GM12878 (cell line): ENCODE data around the gene FIBCD1. TPM values are rescaled to one million over a fixed set of nuclear protein-coding genes. Genes with fewer than 3 reads are reported as not detected.

ENCODE experiments used
- ATAC-seq: fragments of 200-7000 bp; cut with Tn5 transposase; 3 replicates; pipeline ENCODE4 v1.9.1; 2020; ENCODE audit warnings: mild to moderate bottlenecking, moderate library complexity
- BruUV-seq: library from RNA; stranded (reverse); fragments of 400-500 nt; replicated peaks from 2 replicates; lab custom pipeline; 2021; lab: Mats Ljungman, UMichigan
- CTCF ChIA-PET: fragments of 300-600 bp; sonication (Branson Sonifier 250); formaldehyde crosslinking; extraction: SDS; loops from one replicate; lab custom pipeline; 2021; ENCODE audit warnings: inconsistent platforms; lab: Yijun Ruan, JAX
- POLR2A ChIA-PET: fragments of 350-600 bp; formaldehyde crosslinking; extraction: SDS; loops from one replicate; lab custom pipeline; 2021; ENCODE audit warnings: inconsistent platforms; lab: Charles Lee
- RAD21 ChIA-PET: fragments of 300-600 bp; sonication (Branson Sonifier 250); formaldehyde crosslinking; loops from one replicate; lab custom pipeline; 2023; ENCODE audit warnings: antibody characterized with exemption; ENCODE audit not compliant: unreplicated experiment; lab: Charles Lee
- SMC1A ChIA-PET: fragments of 300-600 bp; sonication (Branson Sonifier 250); formaldehyde crosslinking; loops from one replicate; lab custom pipeline; 2023; ENCODE audit not compliant: unreplicated experiment, uncharacterized antibody; lab: Charles Lee
- DNase-seq: peaks from one replicate; pipeline ENCODE4 v3.0.0-alpha.2; 2011; ENCODE audit warnings: low read depth, low spot score
- FAIRE-seq: peaks from 3 replicates; lab custom pipeline; 2011; peaks lifted over from hg19 to GRCh38; lab: Jason Lieb, UNC
- H2AFZ ChIP-seq: 2 replicates; pipeline ENCODE4 v1.6.0; 2011; ENCODE audit warnings: low read depth, low read length, control low read depth; ENCODE audit not compliant: control insufficient read depth
- H3K27ac ChIP-seq: 2 replicates; pipeline ENCODE4 v1.5.1; 2011; ENCODE audit warnings: control low read depth; ENCODE audit not compliant: control insufficient read depth, insufficient read depth
- H3K27me3 ChIP-seq, 2 experiments: replicated peaks in 1 of 2; 2 replicates each; pipeline versions ENCODE4 v1.6.0 to v1.6.1; 2011; ENCODE audit warnings: low read length in 1 of 2; ENCODE audit not compliant: control insufficient read depth in 2 of 2, insufficient read depth in 2 of 2
- H3K36me3 ChIP-seq, 2 experiments: 2 replicates each; pipeline ENCODE4 v1.5.1; 2011; ENCODE audit warnings: low read length in 1 of 2; ENCODE audit not compliant: control insufficient read depth in 2 of 2, insufficient read depth in 2 of 2
- H3K4me1 ChIP-seq: 2 replicates; pipeline ENCODE4 v1.6.1; 2011; ENCODE audit warnings: mild to moderate bottlenecking, low read length, moderate library complexity, mixed read lengths; ENCODE audit not compliant: control insufficient read depth, insufficient read depth
- H3K4me2 ChIP-seq: 2 replicates; pipeline ENCODE4 v1.6.0; 2011; ENCODE audit warnings: control low read depth; ENCODE audit not compliant: control insufficient read depth, insufficient read depth
- H3K4me3 ChIP-seq: fragments of 200-600 bp; sonication (generic); 2 replicates; pipeline ENCODE4 v1.5.1; 2016
- H3K79me2 ChIP-seq: 2 replicates; pipeline ENCODE4 v1.6.0; 2011; ENCODE audit warnings: low read length; ENCODE audit not compliant: control insufficient read depth, insufficient read depth
- H3K9ac ChIP-seq: 2 replicates; pipeline ENCODE4 v1.8.0; 2011; ENCODE audit warnings: low read length, control low read depth, mixed read lengths; ENCODE audit not compliant: control insufficient read depth, insufficient read depth
- H3K9me3 ChIP-seq: replicated peaks from 3 replicates; pipeline ENCODE4 v1.5.1; 2011; ENCODE audit warnings: mild to moderate bottlenecking, low read length; ENCODE audit not compliant: control insufficient read depth, insufficient read depth
- H4K20me1 ChIP-seq: 2 replicates; pipeline ENCODE4 v1.6.0; 2011; ENCODE audit not compliant: control insufficient read depth, insufficient read depth
- CHD1 ChIP-seq: IDR thresholded peaks from 2 replicates; pipeline ENCODE4 v1.6.1; 2012; ENCODE audit warnings: low read depth, low read length, improper control_type of control experiment
- EGR1 ChIP-seq, 2 experiments: IDR thresholded peaks; 1 replicate in 1 of 2; 2 replicates in 1 of 2; pipeline ENCODE4 v1.6.1; 2011 to 2012; ENCODE audit warnings: low read depth in 2 of 2, low read length in 2 of 2, borderline replicate concordance in 1 of 2, mild to moderate bottlenecking in 1 of 2, moderate library complexity in 1 of 2
- SMC3 ChIP-seq: IDR thresholded peaks from 2 replicates; pipeline ENCODE4 v1.6.1; 2011; ENCODE audit warnings: low read length, improper control_type of control experiment, borderline replicate concordance
- ZNF207 ChIP-seq: fragments of 450-650 bp; IDR thresholded peaks from 2 replicates; pipeline ENCODE4 v1.6.1; 2014; ENCODE audit warnings: antibody characterized with exemption, mild to moderate bottlenecking, borderline replicate concordance
- ZNF384 ChIP-seq: IDR thresholded peaks from 2 replicates; pipeline ENCODE4 v1.6.1; 2012; ENCODE audit warnings: low read depth, mild to moderate bottlenecking, low read length, improper control_type of control experiment, borderline replicate concordance
- WGBS: methylation state at CpG from one replicate; pipeline ENCODE4 v1.1.6; 2016; ENCODE audit warnings: low lambda C conversion rate; ENCODE audit not compliant: insufficient replicate concordance, insufficient coverage; ENCODE audit errors: missing lambda C conversion rate; 5-methylcytosine and 5-hydroxymethylcytosine counted together
- in situ Hi-C: fragments of 300-500 bp; cut with MboI; formaldehyde crosslinking; loops from 9 replicates; pipeline ENCODE4 v1.14.3; 2018; ENCODE audit warnings: mixed read lengths
- intact Hi-C: fragments of 100-400 bp; cut with micrococcal nuclease; formaldehyde crosslinking; loops from one replicate; pipeline ENCODE4 v1.14.2; 2022; ENCODE audit not compliant: unreplicated experiment
- polyA plus RNA-seq, 11 experiments: library from polyadenylated mRNA; depleted of rRNA in 4 of 11; unstranded in 6 of 11; stranded (reverse) in 5 of 11; fragments of >200 nt; fragmentation: Nextera tagmentation in 4 of 11; fragmentation: Illumina TruSeq in 1 of 11; extraction: Ambion mirVana in 4 of 11; extraction: Trizol in 1 of 11; gene quantifications; 1 replicate in 1 of 11; 2 replicates in 10 of 11; pipeline versions ENCODE4 v1.2.1 to v1.2.3, GENCODE V29; 2011 to 2016; ENCODE audit warnings: inconsistent platforms in 2 of 11, missing spikeins in 2 of 11, low read depth in 1 of 11
- total RNA-seq, 4 experiments: library from RNA; depleted of rRNA in 3 of 4; stranded (reverse); fragments of >200 nt in 3 of 4; fragmentation: Illumina TruSeq in 1 of 4; extraction: Trizol in 1 of 4; gene quantifications; 2 replicates each; pipeline versions ENCODE4 v1.2.1 to v1.2.3, GENCODE V29; 2013 to 2021
- TF ChIP-seq, protein P1 (sequence below): IDR thresholded peaks from 2 replicates; pipeline ENCODE4 v1.6.1; 2011; ENCODE audit warnings: borderline replicate concordance, low read depth, mild to moderate bottlenecking, moderate library complexity, low read length; ENCODE audit not compliant: insufficient read depth, poor library complexity, severe bottlenecking
- TF ChIP-seq, protein P2 (sequence below): fragments of 450-650 bp; IDR thresholded peaks from 2 replicates; pipeline ENCODE4 v1.6.1; 2016; ENCODE audit warnings: mild to moderate bottlenecking

Gene FIBCD1
- total and polyA plus RNA-seq, 10 of the 15 experiments (the other 5 are each of a cell fraction or from before 2014, with no cell fraction given), result 0.04 to 0.95 (median 0.25) TPM; not detected in 6

DNA sequence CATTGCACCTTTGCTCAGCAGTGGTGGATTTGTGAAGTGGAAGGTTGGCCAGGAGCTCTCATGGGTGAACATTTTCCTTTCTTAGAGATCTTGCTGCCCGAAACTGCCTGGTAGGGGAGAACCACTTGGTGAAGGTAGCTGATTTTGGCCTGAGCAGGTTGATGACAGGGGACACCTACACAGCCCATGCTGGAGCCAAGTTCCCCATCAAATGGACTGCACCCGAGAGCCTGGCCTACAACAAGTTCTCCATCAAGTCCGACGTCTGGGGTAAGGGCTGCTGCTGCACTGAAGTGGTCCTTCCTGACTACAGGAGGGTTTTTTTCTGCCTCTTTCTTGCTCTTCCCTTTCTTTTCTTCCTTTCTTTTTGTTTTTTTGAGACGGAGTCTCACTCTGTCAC is 64.3 kb downstream of the FIBCD1 start (continued):
- TF ChIP-seq EGR1 (IDR thresholded peaks at IDR 0.05; ENCODE audit: borderline replicate concordance in 1 of 2, low read depth in 2 of 2, low read length in 2 of 2), result no peak
- TF ChIP-seq SMC3, result no peak
- TF ChIP-seq ZNF384, result no peak

DNA sequence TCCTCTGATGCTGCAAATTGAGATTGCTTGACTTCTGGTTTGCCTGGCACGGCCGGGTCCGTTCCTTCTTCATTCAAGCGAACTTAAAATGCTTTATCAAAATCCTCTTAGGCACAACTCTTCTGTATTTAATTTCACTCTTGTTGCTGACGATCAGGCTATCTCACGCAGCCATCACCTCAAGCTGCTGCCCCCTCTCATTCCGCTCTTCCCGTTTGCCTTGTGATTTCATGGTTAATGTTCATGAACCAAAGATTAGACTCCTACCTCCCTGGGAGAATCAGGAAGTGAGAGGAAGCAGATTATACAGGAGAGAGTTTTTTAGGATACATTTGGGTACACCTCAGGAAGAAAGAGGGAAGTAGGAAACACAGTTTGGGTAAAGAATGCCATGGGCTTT is 65.1 kb downstream of the FIBCD1 start:
- BruUV-seq, result no TSS peak
- 97% methylated on average over 8 of the region's 8 CpGs for WGBS
- no peak overlapping the region for H3K27ac ChIP-seq
- DNase-seq (no peak), ATAC-seq (no peak), FAIRE-seq (no peak)
- TF ChIP-seq, protein P1, sequence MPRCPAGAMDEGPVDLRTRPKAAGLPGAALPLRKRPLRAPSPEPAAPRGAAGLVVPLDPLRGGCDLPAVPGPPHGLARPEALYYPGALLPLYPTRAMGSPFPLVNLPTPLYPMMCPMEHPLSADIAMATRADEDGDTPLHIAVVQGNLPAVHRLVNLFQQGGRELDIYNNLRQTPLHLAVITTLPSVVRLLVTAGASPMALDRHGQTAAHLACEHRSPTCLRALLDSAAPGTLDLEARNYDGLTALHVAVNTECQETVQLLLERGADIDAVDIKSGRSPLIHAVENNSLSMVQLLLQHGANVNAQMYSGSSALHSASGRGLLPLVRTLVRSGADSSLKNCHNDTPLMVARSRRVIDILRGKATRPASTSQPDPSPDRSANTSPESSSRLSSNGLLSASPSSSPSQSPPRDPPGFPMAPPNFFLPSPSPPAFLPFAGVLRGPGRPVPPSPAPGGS, result no peak
- TF ChIP-seq, protein P2, sequence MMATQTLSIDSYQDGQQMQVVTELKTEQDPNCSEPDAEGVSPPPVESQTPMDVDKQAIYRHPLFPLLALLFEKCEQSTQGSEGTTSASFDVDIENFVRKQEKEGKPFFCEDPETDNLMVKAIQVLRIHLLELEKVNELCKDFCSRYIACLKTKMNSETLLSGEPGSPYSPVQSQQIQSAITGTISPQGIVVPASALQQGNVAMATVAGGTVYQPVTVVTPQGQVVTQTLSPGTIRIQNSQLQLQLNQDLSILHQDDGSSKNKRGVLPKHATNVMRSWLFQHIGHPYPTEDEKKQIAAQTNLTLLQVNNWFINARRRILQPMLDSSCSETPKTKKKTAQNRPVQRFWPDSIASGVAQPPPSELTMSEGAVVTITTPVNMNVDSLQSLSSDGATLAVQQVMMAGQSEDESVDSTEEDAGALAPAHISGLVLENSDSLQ, result no peak
- TF ChIP-seq CHD1, result no peak
- no peak for TF ChIP-seq ZNF207
- CTCF ChIA-PET, result no interaction called here
- H2AFZ ChIP-seq, result no peak overlapping the region
- intact Hi-C loops (no loop called here), in situ Hi-C loops (loop anchor here (5.0 kb wide), 1 partner anchor 168 kb away; no protein-coding TSS in a partner anchor)
- H3K9ac ChIP-seq, result no peak overlapping the region
- no peaks in the 10 kb centered on the region for H3K27me3 ChIP-seq
- RAD21 ChIA-PET, result no interaction called here
- H4K20me1 ChIP-seq, result peaks cover 3% of the 10 kb centered on the region; the same call in 1 of the 2 replicates
- no peaks in the 10 kb centered on the region for H3K9me3 ChIP-seq
- SMC1A ChIA-PET, result no interaction called here
- POLR2A ChIA-PET, result no interaction called here
- peaks cover 22 to 23% of the 10 kb centered on the region in 2 experiments for H3K36me3 ChIP-seq
- H3K4me3 ChIP-seq, result no peak overlapping the region
- no peak overlapping the region for H3K4me2 ChIP-seq
- H3K79me2 ChIP-seq, result no peaks in the 10 kb centered on the region
- peaks cover 25% of the 10 kb centered on the region for H3K4me1 ChIP-seq
